Mucosa of descending colon (tissue), 3 donors: ENCODE measurements around the gene NTRK3. TPM values are rescaled to one million over a fixed set of nuclear protein-coding genes. Genes with fewer than 3 reads are reported as not detected.

ENCODE experiments used
- ATAC-seq: fragments of 200-7000 bp; cut with Tn5 transposase; one replicate; pipeline ENCODE4 v1.9.1; 2020; ENCODE audit warnings: mild to moderate bottlenecking, moderate library complexity
- DNase-seq, 3 donors: peaks; one replicate each; pipeline ENCODE4 v3.0.0-alpha.2; 2020
- H3K36me3 ChIP-seq: fragments of 200-600 bp; one replicate; pipeline ENCODE4 v1.8.0; 2021; ENCODE audit warnings: low read depth, mild to moderate bottlenecking
- H3K4me1 ChIP-seq: fragments of 200-600 bp; one replicate; pipeline ENCODE4 v1.8.0; 2021; ENCODE audit warnings: low read depth, mild to moderate bottlenecking
- H3K4me3 ChIP-seq: fragments of 200-600 bp; one replicate; pipeline ENCODE4 v1.8.0; 2021; ENCODE audit warnings: mild to moderate bottlenecking
- H3K9me3 ChIP-seq: fragments of 200-600 bp; one replicate; pipeline ENCODE4 v1.8.0; 2021; ENCODE audit warnings: mild to moderate bottlenecking
- intact Hi-C, 2 donors: fragments of 100-400 bp; cut with DNase I in 1 of 2; cut with micrococcal nuclease in 1 of 2; formaldehyde crosslinking; loops; one replicate each; pipeline versions ENCODE4 v1.11.0 to v1.11.1; 2022; cut with DNase I, micrococcal nuclease
- total RNA-seq, 3 donors: library from RNA; stranded (reverse); fragmentation: NEBNext Ultra II Directional in 2 of 3; extraction: Animal tissue kit (Norgen Biotek cat#: 25700) in 2 of 3; gene quantifications; one replicate each; pipeline versions ENCODE4 v1.2.1 to v1.2.4, GENCODE V29; 2021 to 2023
- TF ChIP-seq, protein P1 (sequence below): fragments of 200-600 bp; IDR thresholded peaks from one replicate; pipeline ENCODE4 v1.8.0; 2022; ENCODE audit warnings: antibody characterized with exemption, mild to moderate bottlenecking
- donor health status: DM: no; HTN: no; CAD: no; lungs with moderate emphysema.
- donor health status: DM: no; HTN: no; CAD: no.
- donor health status: DM: no; HTN: yes; CAD: no.

NTRK3 gene
- total RNA-seq, 3 donors from 2014 or later = 0.78 to 2.8 (median 2.1) TPM

DNA sequence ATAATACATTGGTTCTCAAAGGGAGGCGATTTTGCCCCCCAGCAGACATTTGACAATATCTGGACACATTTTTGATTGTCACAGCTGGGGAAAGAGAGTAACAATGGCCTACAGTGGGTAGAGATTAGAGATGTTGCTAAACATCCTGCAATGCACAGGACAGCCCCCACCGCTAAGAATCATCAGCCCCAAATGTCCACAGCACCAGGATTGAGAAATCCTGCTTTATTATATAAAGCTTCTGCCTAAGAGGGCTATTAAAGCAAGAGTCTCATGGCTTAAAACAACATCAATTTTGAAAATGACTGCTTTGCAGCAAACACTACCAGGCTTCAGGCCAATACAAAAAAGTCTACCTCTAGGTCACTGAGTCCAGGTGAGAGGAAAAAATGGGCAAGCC, 68.2 kb downstream of the NTRK3 start:
- no peak for DNase-seq
- Histone ChIP-seq H3K4me3 (no peak overlapping the region), H3K9me3 (no peaks in the 10 kb centered on the region), H3K36me3 (no peaks in the 10 kb centered on the region), H3K4me1 (no peaks in the 10 kb centered on the region)
- TF ChIP-seq, protein P1, sequence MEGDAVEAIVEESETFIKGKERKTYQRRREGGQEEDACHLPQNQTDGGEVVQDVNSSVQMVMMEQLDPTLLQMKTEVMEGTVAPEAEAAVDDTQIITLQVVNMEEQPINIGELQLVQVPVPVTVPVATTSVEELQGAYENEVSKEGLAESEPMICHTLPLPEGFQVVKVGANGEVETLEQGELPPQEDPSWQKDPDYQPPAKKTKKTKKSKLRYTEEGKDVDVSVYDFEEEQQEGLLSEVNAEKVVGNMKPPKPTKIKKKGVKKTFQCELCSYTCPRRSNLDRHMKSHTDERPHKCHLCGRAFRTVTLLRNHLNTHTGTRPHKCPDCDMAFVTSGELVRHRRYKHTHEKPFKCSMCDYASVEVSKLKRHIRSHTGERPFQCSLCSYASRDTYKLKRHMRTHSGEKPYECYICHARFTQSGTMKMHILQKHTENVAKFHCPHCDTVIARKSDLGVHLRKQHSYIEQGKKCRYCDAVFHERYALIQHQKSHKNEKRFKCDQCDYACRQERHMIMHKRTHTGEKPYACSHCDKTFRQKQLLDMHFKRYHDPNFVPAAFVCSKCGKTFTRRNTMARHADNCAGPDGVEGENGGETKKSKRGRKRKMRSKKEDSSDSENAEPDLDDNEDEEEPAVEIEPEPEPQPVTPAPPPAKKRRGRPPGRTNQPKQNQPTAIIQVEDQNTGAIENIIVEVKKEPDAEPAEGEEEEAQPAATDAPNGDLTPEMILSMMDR = no peak
- ATAC-seq = no peak
- intact Hi-C loops = no loop called here

DNA sequence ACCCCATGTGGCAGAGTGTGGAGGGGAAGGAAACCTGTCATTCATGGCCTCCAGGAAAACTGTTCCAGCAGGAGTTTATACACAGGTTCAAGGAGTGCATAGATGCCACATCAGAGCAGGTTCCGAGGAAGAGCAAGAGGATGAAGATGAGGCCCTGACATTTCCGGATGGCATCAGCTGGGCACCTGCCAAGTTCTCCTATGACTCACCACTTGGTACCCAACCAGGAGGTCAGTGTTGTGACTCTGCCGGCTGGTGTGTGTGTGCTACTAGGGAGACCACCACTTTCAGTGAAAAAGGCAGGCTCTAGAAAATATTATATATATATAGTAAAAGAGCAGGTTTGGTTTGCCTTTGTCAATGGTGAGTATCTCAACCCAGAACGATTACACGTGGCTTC, 69.3 kb downstream of the NTRK3 start:
- H3K9me3 ChIP-seq = no peaks in the 10 kb centered on the region

DNA sequence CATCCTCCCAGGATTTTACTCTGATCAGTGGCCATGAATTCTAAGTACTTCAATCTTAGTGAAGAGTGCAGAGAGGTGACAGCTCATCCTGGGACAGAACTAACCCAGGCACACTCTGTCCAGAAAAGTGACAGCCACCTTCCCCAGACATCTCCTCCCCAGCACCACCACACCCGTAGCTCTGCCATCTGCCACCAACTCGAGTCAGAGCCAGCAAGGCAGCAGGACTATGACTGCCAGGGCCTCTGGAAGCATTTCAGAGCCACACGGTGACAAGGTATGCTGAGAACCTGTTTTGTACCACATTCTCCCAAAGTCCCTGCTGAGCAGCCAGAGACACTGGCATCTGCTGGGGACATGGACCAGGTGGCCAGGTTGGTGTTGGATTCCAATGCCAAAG, 71.0 kb downstream of the NTRK3 start:
- no peaks in the 10 kb centered on the region for H3K4me1 ChIP-seq
- TF ChIP-seq, protein P1 = no peak

More for the DNA sequence above, 69.3 kb downstream of the NTRK3 start:
- H3K36me3 ChIP-seq = no peaks in the 10 kb centered on the region
- intact Hi-C loops = no loop called here
- no peaks in the 10 kb centered on the region for H3K4me1 ChIP-seq
- DNase-seq (no peak), ATAC-seq (no peak)
- TF ChIP-seq, protein P1 = no peak
- no peak overlapping the region for H3K4me3 ChIP-seq

DNA sequence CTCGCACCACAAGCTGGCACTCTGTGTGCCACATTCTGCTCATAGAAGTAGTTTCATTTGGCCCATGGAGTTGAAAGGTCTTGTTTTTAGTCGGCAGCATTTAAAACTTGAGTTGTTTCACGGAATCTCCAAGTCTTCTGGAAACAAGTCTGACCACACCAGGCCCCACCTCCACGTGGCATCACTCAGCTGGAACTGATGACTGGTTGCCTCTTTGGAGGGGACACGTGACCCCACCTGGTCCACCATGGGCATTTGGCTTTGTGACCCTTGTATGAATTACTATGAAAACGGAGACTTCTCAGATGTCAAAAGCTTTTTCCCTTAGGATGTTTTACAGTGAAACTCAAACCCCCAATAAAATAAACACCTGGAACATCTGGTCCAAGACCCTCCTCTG, 74.9 kb downstream of the NTRK3 start:
- Histone ChIP-seq H3K36me3 (no peaks in the 10 kb centered on the region), H3K9me3 (no peaks in the 10 kb centered on the region), H3K4me1 (no peaks in the 10 kb centered on the region), H3K4me3 (no peak overlapping the region)
- DNase-seq = no peak
- intact Hi-C loops = no loop called here
- TF ChIP-seq, protein P1 = no peak
- no peak for ATAC-seq

More for the DNA sequence above, 71.0 kb downstream of the NTRK3 start:
- H3K4me3 ChIP-seq = no peak overlapping the region
- H3K36me3 ChIP-seq = no peaks in the 10 kb centered on the region
- no peaks in the 10 kb centered on the region for H3K9me3 ChIP-seq
- no peak for ATAC-seq
- intact Hi-C loops = no loop called here
- DNase-seq = no peak

DNA sequence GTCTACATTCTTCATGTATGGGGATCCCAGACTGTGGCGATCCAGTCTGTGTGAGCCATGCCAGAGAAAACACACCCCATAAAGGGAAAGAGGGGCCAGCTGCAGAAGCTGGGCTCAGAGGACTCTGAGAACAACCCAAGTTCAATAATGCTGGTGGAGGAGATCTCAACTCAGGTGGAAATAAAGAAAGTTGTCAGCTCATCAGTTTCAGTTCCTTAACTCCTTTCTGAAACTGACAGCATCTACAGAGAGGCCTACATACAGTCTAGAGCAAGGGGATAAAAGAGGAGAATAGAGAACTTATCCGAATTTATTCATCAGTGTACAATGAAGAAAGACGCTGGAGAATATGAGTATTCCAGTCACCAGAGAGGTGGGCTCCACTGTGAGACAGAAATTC, 77.0 kb downstream of the NTRK3 start:
- ATAC-seq = no peak
- Histone ChIP-seq H3K36me3 (no peaks in the 10 kb centered on the region), H3K4me3 (no peak overlapping the region), H3K9me3 (no peaks in the 10 kb centered on the region), H3K4me1 (no peaks in the 10 kb centered on the region)
- no peak for DNase-seq
- TF ChIP-seq, protein P1 = no peak
- intact Hi-C loops = no loop called here

DNA sequence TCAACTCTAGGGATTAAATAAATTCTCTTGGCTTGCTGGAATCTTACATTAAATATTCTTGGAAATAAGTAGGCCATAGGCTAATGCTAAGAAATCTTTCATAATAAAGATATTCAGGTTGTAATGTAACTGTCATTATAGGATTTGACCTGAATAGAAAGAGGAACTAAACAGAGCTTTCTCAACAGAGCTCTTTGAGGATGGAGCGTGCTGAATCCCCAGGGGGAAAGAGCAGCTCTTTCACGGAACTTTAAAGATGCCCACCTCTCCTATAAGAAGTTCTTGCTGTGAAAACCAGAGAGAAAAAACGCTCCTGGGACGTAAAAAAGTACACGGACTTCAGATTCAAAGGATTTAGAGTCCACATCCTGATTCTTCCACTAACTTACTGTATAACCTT, 77.9 kb downstream of the NTRK3 start:
- no peaks in the 10 kb centered on the region for H3K9me3 ChIP-seq
- TF ChIP-seq, protein P1 = no peak
- ATAC-seq (no peak), DNase-seq (no peak)
- intact Hi-C loops = no loop called here
- no peak overlapping the region for H3K4me3 ChIP-seq
- H3K4me1 ChIP-seq = no peaks in the 10 kb centered on the region
- H3K36me3 ChIP-seq = no peaks in the 10 kb centered on the region
